IPS-18a (cell line): ENCODE data around the gene SIAH2.

Experiments
- H3K27ac ChIP-seq: one replicate; pipeline ENCODE4 v1.5.1; 2013; ENCODE audit warnings: low read length
- H3K27me3 ChIP-seq: one replicate; pipeline ENCODE4 v1.6.1; 2013; ENCODE audit warnings: mild to moderate bottlenecking, low read length; ENCODE audit not compliant: control insufficient read depth, insufficient read depth
- H3K36me3 ChIP-seq: one replicate; pipeline ENCODE4 v1.6.1; 2013; ENCODE audit warnings: low read depth, low read length; ENCODE audit not compliant: control insufficient read depth
- H3K4me1 ChIP-seq: one replicate; pipeline ENCODE4 v1.6.1; 2013; ENCODE audit warnings: low read depth, low read length; ENCODE audit not compliant: control insufficient read depth
- H3K4me3 ChIP-seq: one replicate; pipeline ENCODE4 v1.5.1; 2013; ENCODE audit warnings: low read length
- H3K9ac ChIP-seq: one replicate; pipeline ENCODE4 v1.6.1; 2013; ENCODE audit warnings: mild to moderate bottlenecking, low read length, moderate library complexity
- H3K9me3 ChIP-seq: one replicate; pipeline ENCODE4 v1.6.1; 2013; ENCODE audit warnings: low read depth, low read length; ENCODE audit not compliant: control insufficient read depth

Gene SIAH2

DNA sequence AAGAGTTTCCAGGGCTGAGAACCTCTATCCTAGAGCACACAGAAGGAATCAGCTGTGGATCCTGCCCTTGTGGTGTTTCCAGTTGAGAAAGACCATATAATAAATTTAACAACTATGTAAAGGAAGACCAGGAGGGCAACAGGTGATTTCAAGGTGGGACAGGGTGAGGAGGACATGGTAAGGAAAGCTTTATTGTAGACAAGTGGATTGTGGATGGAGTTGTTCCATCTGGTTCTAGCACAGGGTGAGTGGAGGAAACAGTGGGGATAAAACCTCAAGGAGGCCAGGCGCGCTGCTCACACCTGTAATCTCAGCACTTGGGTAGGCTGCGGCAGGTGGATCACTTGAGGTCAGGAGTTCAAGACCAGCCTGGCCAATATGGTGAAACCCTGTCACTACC is 17.1 kb downstream of the SIAH2 start:
- H3K9ac ChIP-seq: no peak overlapping the region
- no peaks in the 10 kb centered on the region for H3K9me3 ChIP-seq
- H3K4me1 ChIP-seq: no peaks in the 10 kb centered on the region
- H3K4me3 ChIP-seq: no peak overlapping the region
- H3K27me3 ChIP-seq: no peaks in the 10 kb centered on the region
- no peaks in the 10 kb centered on the region for H3K36me3 ChIP-seq
- H3K27ac ChIP-seq: no peak overlapping the region

DNA sequence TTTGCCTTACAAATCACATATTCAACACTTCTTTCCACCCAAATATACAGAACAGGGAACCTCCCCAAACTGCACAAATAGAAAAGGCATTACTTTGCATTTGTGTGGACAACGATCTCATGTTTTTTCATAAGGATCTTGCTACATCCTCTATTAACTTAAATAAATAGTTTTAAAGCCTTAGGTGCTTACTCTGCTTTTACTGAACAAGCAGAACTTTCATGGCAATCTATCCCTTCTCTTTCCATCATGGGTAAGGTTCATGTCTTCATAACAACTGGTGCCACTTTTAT is 18.1 kb downstream of the SIAH2 start:
- no peaks in the 10 kb centered on the region for H3K9me3 ChIP-seq
- H3K4me1 ChIP-seq: no peaks in the 10 kb centered on the region
- no peak overlapping the region for H3K4me3 ChIP-seq
- H3K27me3 ChIP-seq: no peaks in the 10 kb centered on the region
- H3K36me3 ChIP-seq: no peaks in the 10 kb centered on the region
- H3K27ac ChIP-seq: no peak overlapping the region
- no peak overlapping the region for H3K9ac ChIP-seq

DNA sequence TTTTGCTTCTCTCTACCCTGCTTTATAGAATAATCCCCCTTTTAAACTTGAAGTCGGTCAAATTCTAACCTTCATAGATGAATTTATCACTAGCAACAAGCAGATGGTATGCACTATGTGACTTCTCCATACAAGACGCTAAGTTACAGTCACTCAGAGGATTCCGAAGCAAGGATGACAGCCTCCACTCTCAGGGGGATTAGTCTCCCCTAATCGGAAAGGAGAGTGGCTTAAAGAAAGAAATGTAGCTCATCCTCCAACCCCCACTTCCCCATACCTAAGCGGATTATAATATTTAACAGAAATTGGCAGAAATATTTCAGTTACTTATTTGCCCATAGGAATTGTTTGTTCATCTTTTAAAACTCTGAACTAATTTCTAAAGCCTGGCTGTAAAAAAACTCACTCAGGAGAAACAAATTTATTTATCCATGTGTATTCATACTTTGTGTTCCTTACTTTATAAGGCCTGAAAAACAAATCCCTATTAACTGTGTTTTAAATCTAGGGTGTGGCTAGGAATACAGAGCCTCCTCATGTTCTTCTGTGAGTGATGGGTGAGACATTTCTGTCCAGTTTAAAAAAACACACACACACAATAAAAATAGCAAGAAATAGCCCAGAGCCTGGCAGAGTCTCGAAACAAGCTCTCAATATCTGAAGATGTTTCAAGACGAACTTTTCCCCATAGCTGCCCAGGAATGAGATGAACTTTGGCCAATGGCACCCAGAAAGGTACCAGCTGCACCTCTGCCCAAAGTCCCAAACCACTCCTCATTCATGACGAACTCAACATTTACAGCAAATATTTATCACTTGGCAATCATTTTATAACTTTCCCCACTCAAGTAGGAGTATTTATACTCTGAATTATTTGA is 18.7 kb downstream of the SIAH2 start:
- Histone ChIP-seq H3K9ac (no peak overlapping the region), H3K4me3 (no peak overlapping the region), H3K27me3 (no peaks in the 10 kb centered on the region)

DNA sequence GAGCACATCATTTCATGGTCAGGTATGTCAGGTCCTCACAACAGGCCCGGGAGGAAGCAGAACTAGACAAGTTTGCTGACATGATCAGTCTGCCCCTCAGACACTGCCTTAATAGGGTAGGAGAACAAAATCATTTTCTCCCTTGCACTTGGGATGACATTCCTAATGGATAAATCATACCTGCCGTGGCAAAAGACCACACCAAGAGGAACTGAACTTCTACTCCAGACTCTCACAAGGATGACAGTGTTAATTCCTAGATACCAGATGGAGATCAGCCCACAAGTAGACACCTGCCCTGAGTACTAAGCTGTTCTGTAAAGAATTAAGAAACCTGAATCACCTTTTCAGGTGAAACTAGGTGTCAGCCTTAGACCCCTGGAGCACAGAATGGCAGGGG is 19.5 kb downstream of the SIAH2 start:
- Histone ChIP-seq H3K27me3 (no peaks in the 10 kb centered on the region), H3K9me3 (no peaks in the 10 kb centered on the region), H3K4me3 (no peak overlapping the region), H3K36me3 (no peaks in the 10 kb centered on the region), H3K27ac (no peak overlapping the region), H3K4me1 (no peaks in the 10 kb centered on the region), H3K9ac (no peak overlapping the region)

More for the DNA sequence above, 18.7 kb downstream of the SIAH2 start:
- no peaks in the 10 kb centered on the region for H3K4me1 ChIP-seq
- H3K9me3 ChIP-seq: no peaks in the 10 kb centered on the region
- H3K36me3 ChIP-seq: no peaks in the 10 kb centered on the region
- no peak overlapping the region for H3K27ac ChIP-seq

DNA sequence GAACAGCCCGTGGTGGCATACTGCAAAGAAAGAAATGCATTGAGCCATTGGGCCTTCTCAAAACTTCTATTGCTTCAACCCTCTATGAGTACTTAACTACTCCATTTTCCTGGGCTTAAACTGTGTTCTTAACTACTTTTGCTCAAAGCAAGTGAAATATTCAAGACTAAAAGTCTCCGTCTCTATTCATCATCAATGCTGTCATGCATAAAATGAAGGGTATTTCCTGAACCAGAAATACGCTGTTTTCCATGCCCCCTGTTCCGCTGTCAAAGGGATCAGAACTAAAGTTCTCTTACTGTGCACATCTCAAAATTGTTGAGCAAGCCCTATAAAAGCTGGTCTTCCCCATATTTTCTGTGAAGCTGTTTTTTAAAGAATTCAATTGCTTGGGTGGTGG is 20.3 kb downstream of the SIAH2 start:
- H3K4me1 ChIP-seq: no peaks in the 10 kb centered on the region
- H3K27ac ChIP-seq: no peak overlapping the region
- H3K9me3 ChIP-seq: no peaks in the 10 kb centered on the region
- no peak overlapping the region for H3K9ac ChIP-seq
- no peak overlapping the region for H3K4me3 ChIP-seq
- H3K36me3 ChIP-seq: no peaks in the 10 kb centered on the region
- H3K27me3 ChIP-seq: no peaks in the 10 kb centered on the region

DNA sequence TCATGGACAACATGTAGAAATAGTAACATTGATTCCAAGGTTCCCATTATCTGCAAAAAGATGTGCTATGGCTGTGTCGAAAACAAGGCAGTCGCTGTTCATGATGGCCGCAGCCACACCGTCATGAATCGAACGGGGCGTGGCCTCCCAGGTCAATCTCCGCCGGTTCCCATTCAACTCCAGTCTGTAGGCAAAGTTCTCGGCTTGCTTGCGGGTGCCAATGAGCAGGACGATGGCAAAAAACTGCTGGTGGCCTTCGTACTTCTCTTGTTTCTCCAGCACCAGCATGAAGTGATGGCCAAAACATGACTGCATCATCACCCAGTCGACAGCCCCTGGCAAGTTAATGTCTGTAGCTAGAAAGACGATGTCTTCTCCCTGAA is 20.8 kb downstream of the SIAH2 start:
- no peaks in the 10 kb centered on the region for H3K36me3 ChIP-seq
- H3K27me3 ChIP-seq: no peaks in the 10 kb centered on the region
- no peak overlapping the region for H3K27ac ChIP-seq
- H3K4me3 ChIP-seq: no peak overlapping the region
- H3K4me1 ChIP-seq: no peaks in the 10 kb centered on the region
- no peaks in the 10 kb centered on the region for H3K9me3 ChIP-seq
- no peak overlapping the region for H3K9ac ChIP-seq

DNA sequence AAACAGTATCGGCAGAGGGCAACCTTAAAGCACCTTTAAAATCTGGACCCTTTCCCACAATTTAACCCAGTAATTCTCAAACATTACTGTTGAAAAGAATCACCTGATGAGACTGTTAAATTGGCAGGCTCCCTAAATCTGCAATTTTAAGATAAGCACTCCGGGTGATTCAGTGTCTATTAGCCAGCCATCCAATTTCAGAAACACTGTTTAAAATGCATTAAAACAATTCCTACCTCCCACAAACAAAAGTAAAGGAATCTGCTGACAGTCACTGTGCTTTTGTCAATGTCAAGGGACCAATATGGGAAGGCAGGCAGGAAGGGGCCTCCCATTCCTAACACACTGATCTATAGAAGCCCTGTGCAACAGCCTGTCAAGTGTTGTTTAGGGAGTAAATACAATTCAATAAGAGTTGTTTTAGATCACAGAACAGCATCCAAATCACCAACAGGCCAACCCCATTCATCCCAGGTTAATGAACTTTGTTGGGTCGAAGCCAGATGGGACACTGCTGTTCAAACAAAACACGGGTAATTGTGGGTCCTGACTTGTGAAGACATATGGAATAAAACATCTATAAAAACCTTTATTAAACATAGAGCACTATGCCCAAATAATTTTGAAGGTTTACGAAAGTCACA is 21.4 kb downstream of the SIAH2 start:
- Histone ChIP-seq H3K9ac (no peak overlapping the region), H3K4me3 (no peak overlapping the region), H3K36me3 (no peaks in the 10 kb centered on the region), H3K27ac (no peak overlapping the region), H3K27me3 (no peaks in the 10 kb centered on the region), H3K9me3 (no peaks in the 10 kb centered on the region), H3K4me1 (peaks cover 4% of the 10 kb centered on the region)

DNA sequence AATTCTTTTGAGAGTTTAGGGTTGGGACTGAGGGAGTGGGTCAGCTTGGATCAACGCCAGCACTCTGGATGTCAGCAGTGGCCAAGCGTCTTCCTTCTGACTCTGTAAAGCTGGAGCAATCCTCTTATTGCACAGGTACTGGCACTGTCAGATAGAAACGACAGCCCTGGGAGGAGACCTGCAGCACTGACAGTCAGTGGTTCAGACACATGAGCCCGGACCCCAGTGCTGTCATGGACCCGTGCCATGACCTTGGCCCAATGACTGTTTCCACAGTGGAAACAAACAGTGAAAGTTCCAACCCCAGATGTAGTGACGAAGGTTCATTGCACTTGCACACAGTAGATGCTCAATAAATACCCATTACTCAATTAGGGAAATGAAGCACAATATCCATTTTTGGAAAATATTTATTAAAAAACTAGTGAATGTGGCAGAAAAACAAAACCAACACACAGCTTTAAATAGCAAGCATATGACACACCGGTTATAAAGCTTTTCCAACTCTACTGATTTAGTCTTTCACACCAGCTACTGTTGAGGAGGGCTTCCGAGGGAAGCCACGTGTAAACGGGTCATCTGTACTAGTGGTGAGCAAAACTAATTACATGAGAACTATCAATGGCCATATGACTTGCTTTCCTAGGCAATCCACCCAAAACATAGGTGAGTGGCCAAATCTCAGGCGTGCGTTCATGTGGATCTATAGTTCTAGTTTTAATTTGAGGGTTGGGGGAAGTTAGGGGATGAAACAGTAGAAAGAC is 22.1 kb downstream of the SIAH2 start:
- H3K27ac ChIP-seq: no peak overlapping the region
- H3K27me3 ChIP-seq: no peaks in the 10 kb centered on the region
- H3K9me3 ChIP-seq: no peaks in the 10 kb centered on the region
- no peaks in the 10 kb centered on the region for H3K36me3 ChIP-seq
- H3K9ac ChIP-seq: no peak overlapping the region
- H3K4me1 ChIP-seq: peaks cover 8% of the 10 kb centered on the region
- H3K4me3 ChIP-seq: no peak overlapping the region

DNA sequence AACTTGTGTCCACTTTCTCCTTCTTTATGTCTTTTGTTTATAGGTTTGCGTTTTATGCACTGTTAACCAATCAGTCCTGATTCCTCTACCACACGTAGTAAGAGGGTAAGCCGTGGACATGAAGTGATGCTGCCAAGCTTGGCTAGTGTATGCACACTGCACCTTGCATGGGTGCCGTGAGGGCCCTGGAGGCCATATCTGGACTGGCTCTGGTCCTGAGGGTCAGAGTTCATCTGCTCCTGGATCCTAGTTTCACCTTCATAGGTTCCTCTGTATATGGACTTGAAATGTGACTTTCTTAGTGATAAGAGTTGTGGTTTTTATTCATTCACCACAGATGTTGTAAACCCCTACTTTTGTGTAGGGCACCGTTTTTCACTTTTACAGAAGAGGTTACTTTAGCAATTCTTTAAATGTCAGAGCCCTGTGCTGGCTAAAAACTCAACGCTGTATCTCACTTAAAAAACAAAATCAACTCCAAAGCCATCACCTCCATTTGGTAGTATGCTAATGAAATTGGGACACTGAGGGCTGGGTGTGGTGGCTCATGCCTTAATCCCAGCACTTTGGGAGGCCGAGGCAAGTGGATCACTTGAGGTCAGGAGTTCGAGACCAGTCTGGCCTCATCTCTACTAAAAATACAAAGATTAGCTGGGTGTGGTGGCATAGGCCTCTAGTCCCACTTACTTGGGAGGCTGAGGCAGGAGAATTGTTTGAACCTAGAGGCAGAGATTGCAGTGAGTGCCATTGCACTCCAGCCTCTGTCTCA is 22.9 kb downstream of the SIAH2 start:
- Histone ChIP-seq H3K4me1 (peaks cover 11% of the 10 kb centered on the region), H3K36me3 (no peaks in the 10 kb centered on the region), H3K27me3 (no peaks in the 10 kb centered on the region), H3K9me3 (no peaks in the 10 kb centered on the region), H3K27ac (no peak overlapping the region), H3K4me3 (no peak overlapping the region), H3K9ac (no peak overlapping the region)

DNA sequence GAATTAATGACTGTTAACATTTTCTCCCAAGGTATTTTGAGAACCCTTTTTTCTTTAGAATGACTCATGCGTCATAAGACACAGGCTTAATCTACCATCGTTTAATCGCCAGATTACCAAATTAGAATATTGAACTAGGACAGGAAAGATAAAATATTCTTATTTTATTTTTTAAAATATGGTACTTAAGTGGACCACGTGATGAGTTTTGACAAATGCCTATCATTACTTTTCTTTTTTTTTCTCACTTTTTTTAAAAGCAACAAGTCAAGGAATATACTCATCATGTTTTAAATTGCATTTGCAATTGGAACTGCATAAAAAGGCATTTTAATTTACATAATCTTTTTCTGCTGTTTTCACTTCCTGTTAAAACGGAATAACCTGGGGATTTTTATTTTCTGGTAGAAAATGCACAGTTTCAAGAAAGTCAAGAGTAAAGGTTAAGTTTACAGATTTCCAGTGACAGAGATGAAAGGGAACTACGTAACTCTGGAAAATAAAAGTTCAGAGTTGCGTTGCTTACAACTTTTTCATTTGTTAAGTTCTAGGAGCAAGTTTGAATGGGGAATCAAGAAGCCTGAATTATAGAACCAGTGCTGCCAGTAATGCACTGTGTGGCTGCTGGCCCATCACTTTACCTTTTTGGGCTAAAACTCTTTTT is 23.6 kb downstream of the SIAH2 start:
- Histone ChIP-seq H3K27ac (no peak overlapping the region), H3K9me3 (no peaks in the 10 kb centered on the region), H3K36me3 (no peaks in the 10 kb centered on the region), H3K27me3 (no peaks in the 10 kb centered on the region), H3K4me1 (peaks cover 11% of the 10 kb centered on the region), H3K4me3 (no peak overlapping the region), H3K9ac (no peak overlapping the region)

DNA sequence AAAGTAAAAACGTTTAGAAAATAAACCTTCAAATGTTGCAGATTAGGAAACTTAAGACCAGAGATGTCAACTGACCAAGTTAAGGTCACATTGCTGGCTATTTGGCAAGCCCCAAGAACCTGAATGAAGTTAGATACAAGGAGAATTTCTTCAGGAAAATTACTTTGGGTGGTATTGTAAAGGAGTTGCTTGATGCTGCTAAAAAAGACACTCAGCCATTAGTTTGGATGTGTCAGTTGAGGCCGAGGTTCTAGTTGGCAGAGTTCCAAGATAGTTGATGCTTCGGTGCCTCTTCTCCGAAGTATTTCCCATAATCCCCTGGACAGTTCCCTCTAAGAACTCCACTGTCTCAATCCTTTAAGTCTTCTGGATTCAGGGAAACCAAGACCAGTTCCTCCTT is 24.3 kb downstream of the SIAH2 start:
- Histone ChIP-seq H3K36me3 (no peaks in the 10 kb centered on the region), H3K9ac (no peak overlapping the region), H3K27me3 (no peaks in the 10 kb centered on the region), H3K9me3 (no peaks in the 10 kb centered on the region), H3K27ac (no peak overlapping the region), H3K4me3 (no peak overlapping the region), H3K4me1 (peaks cover 11% of the 10 kb centered on the region)
